CD4-positive, CD25-positive, alpha-beta regulatory T cell (primary cell): ENCODE results near the gene EGFLAM. TPM values are rescaled to one million over a fixed set of nuclear protein-coding genes. Genes with fewer than 3 reads are reported as not detected.

Experiments
- ATAC-seq, 2 donors: fragments of 150-1000 bp; cut with Tn5 transposase; one replicate each; pipeline ENCODE4 v1.10.0; 2021; ENCODE audit warnings: low read depth in 2 of 2, moderate number of reproducible peaks in 2 of 2, moderate library complexity in 1 of 2
- DNase-seq, 3 donors: peaks; one replicate each; pipeline versions ENCODE4 v3.0.0 to v3.0.0-alpha.2; 2012 to 2022; ENCODE audit warnings: mixed read lengths in 1 of 3
- H3K27ac ChIP-seq: one replicate; pipeline ENCODE4 v1.7.0; 2013; ENCODE audit warnings: mild to moderate bottlenecking, low read length; ENCODE audit not compliant: insufficient read depth, poor library complexity, severe bottlenecking
- H3K27me3 ChIP-seq: one replicate; pipeline ENCODE4 v1.7.0; 2013; ENCODE audit warnings: low read length; ENCODE audit not compliant: control insufficient read depth, insufficient read depth
- H3K36me3 ChIP-seq: one replicate; pipeline ENCODE4 v1.7.0; 2013; ENCODE audit warnings: mild to moderate bottlenecking, low read length, moderate library complexity; ENCODE audit not compliant: control insufficient read depth, insufficient read depth
- H3K4me1 ChIP-seq: 2 replicates; pipeline ENCODE4 v1.7.0; 2013; ENCODE audit warnings: mild to moderate bottlenecking, low read length; ENCODE audit not compliant: insufficient read depth, control insufficient read depth, poor library complexity, severe bottlenecking
- H3K4me3 ChIP-seq: one replicate; pipeline ENCODE4 v1.7.0; 2013; ENCODE audit warnings: low read depth, mild to moderate bottlenecking, low read length, moderate library complexity
- H3K9me3 ChIP-seq, 2 experiments: 1 replicate in 1 of 2; 2 replicates in 1 of 2; pipeline ENCODE4 v1.7.0; 2013; ENCODE audit warnings: low read length in 2 of 2, mild to moderate bottlenecking in 1 of 2, moderate library complexity in 1 of 2; ENCODE audit not compliant: control insufficient read depth in 2 of 2
- H3K27ac Mint-ChIP-seq, 3 donors: one replicate each; pipeline ENCODE4 v1.8.0; 2020 to 2022; ENCODE audit warnings: mild to moderate bottlenecking in 3 of 3, mixed read lengths in 3 of 3, moderate library complexity in 2 of 3
- H3K27me3 Mint-ChIP-seq: one replicate; pipeline ENCODE4 v1.8.0; 2022; ENCODE audit warnings: mild to moderate bottlenecking, mixed read lengths
- H3K36me3 Mint-ChIP-seq: one replicate; pipeline ENCODE4 v1.8.0; 2020; ENCODE audit warnings: mixed read lengths
- H3K4me1 Mint-ChIP-seq, 4 donors: one replicate each; pipeline ENCODE4 v1.8.0; 2020 to 2022; ENCODE audit warnings: mixed read lengths in 4 of 4, mild to moderate bottlenecking in 1 of 4
- H3K4me3 Mint-ChIP-seq, 4 donors: one replicate each; pipeline ENCODE4 v1.8.0; 2020 to 2022; ENCODE audit warnings: mild to moderate bottlenecking in 4 of 4, mixed read lengths in 4 of 4, moderate library complexity in 3 of 4
- H3K9me3 Mint-ChIP-seq, 7 donors: one replicate each; pipeline ENCODE4 v1.8.0; 2020 to 2022; ENCODE audit warnings: mixed read lengths in 7 of 7, mild to moderate bottlenecking in 3 of 7, moderate library complexity in 2 of 7
- polyA plus RNA-seq, 4 donors: library from polyadenylated mRNA; unstranded; fragments of 300-500 nt; fragmentation: Illumina TruSeq; gene quantifications; one replicate each; pipeline ENCODE4 v1.2.3, GENCODE V29; 2021
- total RNA-seq: library from RNA; stranded (reverse); gene quantifications from one replicate; pipeline ENCODE4 v1.2.3, GENCODE V29; 2022

The EGFLAM gene
- total and polyA plus RNA-seq, 5 donors from 2014 or later: not detected

DNA sequence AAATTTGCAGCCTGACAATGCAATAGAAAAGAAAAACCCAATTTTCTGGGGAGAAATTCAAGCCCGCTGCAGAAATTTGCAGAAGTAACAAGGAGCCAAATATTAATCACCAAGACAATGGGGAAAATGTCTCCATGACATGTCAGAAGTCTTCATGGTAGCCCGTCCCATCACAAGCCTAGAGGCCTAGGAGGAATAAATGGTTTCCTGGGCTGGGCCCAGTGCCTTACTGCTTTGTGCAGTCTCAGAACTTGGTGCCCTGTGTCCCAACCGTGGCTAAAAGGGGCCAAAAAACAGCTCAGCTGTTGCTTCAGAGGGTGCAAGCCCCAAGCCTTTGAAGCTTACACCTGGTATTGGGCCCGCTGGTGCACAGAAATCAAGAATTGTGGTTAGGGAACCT lies 23.6 kb upstream of the EGFLAM start:
- Mint-ChIP-seq H3K9me3 (peaks cover 0 to 8% (median 3%) of the 10 kb centered on the region in 7 donors), H3K27ac (no peak overlapping the region)
- no peaks in the 10 kb centered on the region for H3K4me1 ChIP-seq

DNA sequence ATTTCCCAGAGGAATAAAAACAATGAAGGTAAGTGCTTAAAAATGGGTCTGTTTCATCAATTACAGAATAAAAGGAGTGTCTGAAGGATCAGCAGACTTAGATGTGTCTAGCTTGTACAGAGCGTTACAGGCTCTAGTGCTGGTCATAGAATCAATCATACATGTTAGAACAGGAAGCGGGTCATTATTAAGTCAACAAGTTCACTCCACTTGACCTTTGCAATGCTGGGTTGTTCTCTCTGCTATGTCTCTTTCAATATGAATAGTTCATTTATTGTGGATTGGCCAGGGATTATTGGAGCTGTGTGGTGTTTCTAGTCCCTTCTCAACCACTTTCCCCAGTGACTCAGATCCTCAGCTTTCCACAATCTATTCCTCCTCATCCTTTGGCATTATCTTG lies 20.7 kb upstream of the EGFLAM start:
- H3K9me3 Mint-ChIP-seq: peaks cover 0 to 8% (median 3%) of the 10 kb centered on the region in 7 donors
- no peaks in the 10 kb centered on the region for H3K9me3 ChIP-seq
- DNase-seq (no peak), ATAC-seq (no peak)
- H3K4me3 Mint-ChIP-seq: no peak overlapping the region
- H3K4me1 Mint-ChIP-seq: no peaks in the 10 kb centered on the region
- no peaks in the 10 kb centered on the region for H3K4me1 ChIP-seq
- H3K36me3 Mint-ChIP-seq: no peaks in the 10 kb centered on the region
- H3K36me3 ChIP-seq: no peaks in the 10 kb centered on the region
- peaks cover 12% of the 10 kb centered on the region for H3K27me3 Mint-ChIP-seq
- no peak overlapping the region for H3K4me3 ChIP-seq
- H3K27ac Mint-ChIP-seq: no peak overlapping the region
- H3K27me3 ChIP-seq: no peaks in the 10 kb centered on the region
- H3K27ac ChIP-seq: no peak overlapping the region

More for the DNA sequence above, 23.6 kb upstream of the EGFLAM start:
- no peaks in the 10 kb centered on the region for H3K27me3 Mint-ChIP-seq
- H3K27ac ChIP-seq: no peak overlapping the region
- no peaks in the 10 kb centered on the region for H3K27me3 ChIP-seq
- no peaks in the 10 kb centered on the region for H3K36me3 ChIP-seq
- no peaks in the 10 kb centered on the region for H3K4me1 Mint-ChIP-seq
- no peak for DNase-seq
- ATAC-seq: no peak
- H3K36me3 Mint-ChIP-seq: no peaks in the 10 kb centered on the region
- no peaks in the 10 kb centered on the region for H3K9me3 ChIP-seq
- no peak overlapping the region for H3K4me3 Mint-ChIP-seq
- no peak overlapping the region for H3K4me3 ChIP-seq

DNA sequence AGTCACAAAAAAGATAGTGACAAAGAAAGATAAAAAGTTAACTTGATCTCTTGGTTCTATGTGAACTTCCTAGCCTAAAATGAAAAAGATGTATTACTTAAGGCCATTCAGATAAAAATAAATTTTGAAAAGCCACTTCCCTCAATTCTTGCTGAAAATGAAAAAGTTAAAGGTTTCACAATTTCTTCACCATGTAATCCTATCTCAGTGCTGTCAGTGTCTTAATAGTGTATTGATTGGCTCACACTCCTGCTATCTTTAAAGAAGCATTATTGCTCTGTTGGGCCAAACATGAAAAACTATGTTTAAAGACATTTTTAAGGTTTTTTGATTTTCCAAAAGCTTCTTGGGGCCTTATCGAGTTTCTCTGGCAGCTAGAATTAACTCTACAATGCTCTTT lies 18.1 kb upstream of the EGFLAM start:
- no peaks in the 10 kb centered on the region for H3K36me3 Mint-ChIP-seq
- Histone ChIP-seq H3K4me3 (no peak overlapping the region), H3K9me3 (no peaks in the 10 kb centered on the region), H3K27me3 (no peaks in the 10 kb centered on the region), H3K27ac (no peak overlapping the region), H3K36me3 (no peaks in the 10 kb centered on the region), H3K4me1 (no peaks in the 10 kb centered on the region)
- no peak overlapping the region for H3K4me3 Mint-ChIP-seq
- peaks cover 12% of the 10 kb centered on the region for H3K27me3 Mint-ChIP-seq
- no peaks in the 10 kb centered on the region for H3K4me1 Mint-ChIP-seq
- H3K27ac Mint-ChIP-seq: no peak overlapping the region
- ATAC-seq: no peak
- peaks cover 0 to 5% (median 2%) of the 10 kb centered on the region in 7 donors for H3K9me3 Mint-ChIP-seq
- DNase-seq: no peak

DNA sequence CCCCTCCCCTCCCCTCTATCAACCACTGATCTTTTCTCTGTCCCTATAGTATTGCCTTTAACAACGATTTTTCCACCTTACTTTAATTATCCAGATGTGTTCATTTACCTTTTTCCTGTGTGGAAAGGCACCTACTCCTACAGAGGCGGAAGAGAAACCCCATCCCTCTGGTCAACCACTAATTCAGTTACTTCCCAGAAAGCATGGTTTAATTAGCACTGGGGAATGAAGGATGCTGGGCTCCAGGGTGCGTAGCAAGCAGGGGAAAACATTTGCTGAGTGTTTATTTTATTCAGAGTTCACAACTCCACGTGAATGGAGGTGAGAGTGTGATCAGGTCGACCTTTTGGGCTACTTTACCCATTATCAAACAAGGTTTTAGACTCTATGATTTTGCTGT lies 16.7 kb upstream of the EGFLAM start:
- H3K27me3 ChIP-seq: no peaks in the 10 kb centered on the region
- H3K27ac ChIP-seq: no peak overlapping the region
- no peak overlapping the region for H3K4me3 ChIP-seq
- ATAC-seq: no peak
- Mint-ChIP-seq H3K4me1 (no peaks in the 10 kb centered on the region), H3K9me3 (peaks cover 0 to 3% (median 0%) of the 10 kb centered on the region in 7 donors), H3K36me3 (no peaks in the 10 kb centered on the region), H3K4me3 (no peak overlapping the region), H3K27me3 (peaks cover 12% of the 10 kb centered on the region), H3K27ac (no peak overlapping the region)
- H3K36me3 ChIP-seq: no peaks in the 10 kb centered on the region
- H3K9me3 ChIP-seq: no peaks in the 10 kb centered on the region
- no peaks in the 10 kb centered on the region for H3K4me1 ChIP-seq
- DNase-seq: no peak

DNA sequence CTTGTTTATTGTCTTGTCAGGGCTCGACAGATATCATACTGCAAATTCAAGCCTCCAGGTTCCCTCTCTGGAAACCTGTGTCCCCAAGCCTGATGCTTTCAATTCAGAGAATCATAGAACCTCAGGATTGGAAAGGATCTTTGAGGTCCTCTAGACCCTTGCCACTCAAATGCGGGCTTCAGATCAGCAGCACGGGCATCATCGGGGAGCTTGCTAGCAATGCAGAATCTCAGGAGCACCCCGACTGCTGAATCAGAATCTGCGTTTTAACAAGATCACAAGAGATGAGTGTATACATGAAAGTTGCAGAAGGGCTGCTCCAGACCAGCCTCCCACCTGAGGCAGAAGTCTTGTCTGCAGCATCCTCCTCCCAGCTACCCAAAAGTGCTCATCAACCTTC lies 13.1 kb upstream of the EGFLAM start:
- Mint-ChIP-seq H3K36me3 (no peaks in the 10 kb centered on the region), H3K9me3 (peaks cover 0 to 3% (median 0%) of the 10 kb centered on the region in 7 donors), H3K27me3 (peaks cover 12% of the 10 kb centered on the region), H3K4me3 (no peak overlapping the region), H3K4me1 (no peaks in the 10 kb centered on the region), H3K27ac (no peak overlapping the region)
- no peak overlapping the region for H3K4me3 ChIP-seq
- no peaks in the 10 kb centered on the region for H3K4me1 ChIP-seq
- H3K27me3 ChIP-seq: no peaks in the 10 kb centered on the region
- no peak for DNase-seq
- no peaks in the 10 kb centered on the region for H3K36me3 ChIP-seq
- ATAC-seq: no peak
- H3K27ac ChIP-seq: no peak overlapping the region
- no peaks in the 10 kb centered on the region for H3K9me3 ChIP-seq

DNA sequence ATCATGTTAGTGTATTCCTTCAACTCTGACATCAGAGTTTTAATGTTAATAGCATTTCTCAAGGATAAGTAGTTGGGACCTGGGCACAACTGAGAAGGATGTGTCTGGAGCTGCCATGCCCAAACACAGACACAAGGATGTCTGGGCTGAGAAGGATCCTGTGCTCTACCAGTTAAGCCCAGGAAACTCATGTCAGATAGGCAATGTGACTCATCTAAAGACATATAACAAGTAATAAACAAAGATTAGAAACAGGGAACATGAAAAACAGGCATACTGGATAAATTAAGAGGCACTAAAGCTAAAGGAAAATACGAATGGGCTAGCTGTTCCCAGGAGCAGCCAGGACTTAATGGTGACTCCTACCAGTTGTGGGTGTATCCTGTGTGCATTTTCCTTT lies 9.1 kb upstream of the EGFLAM start:
- H3K4me3 ChIP-seq: no peak overlapping the region
- no peak overlapping the region for H3K27ac ChIP-seq
- no peaks in the 10 kb centered on the region for H3K4me1 ChIP-seq
- Mint-ChIP-seq H3K27ac (no peak overlapping the region), H3K4me1 (no peaks in the 10 kb centered on the region), H3K4me3 (no peak overlapping the region), H3K36me3 (no peaks in the 10 kb centered on the region), H3K27me3 (no peaks in the 10 kb centered on the region), H3K9me3 (peaks cover 0 to 10% (median 0%) of the 10 kb centered on the region in 7 donors)
- H3K9me3 ChIP-seq: no peaks in the 10 kb centered on the region
- ATAC-seq (no peak), DNase-seq (no peak)
- H3K36me3 ChIP-seq: no peaks in the 10 kb centered on the region
- no peaks in the 10 kb centered on the region for H3K27me3 ChIP-seq

DNA sequence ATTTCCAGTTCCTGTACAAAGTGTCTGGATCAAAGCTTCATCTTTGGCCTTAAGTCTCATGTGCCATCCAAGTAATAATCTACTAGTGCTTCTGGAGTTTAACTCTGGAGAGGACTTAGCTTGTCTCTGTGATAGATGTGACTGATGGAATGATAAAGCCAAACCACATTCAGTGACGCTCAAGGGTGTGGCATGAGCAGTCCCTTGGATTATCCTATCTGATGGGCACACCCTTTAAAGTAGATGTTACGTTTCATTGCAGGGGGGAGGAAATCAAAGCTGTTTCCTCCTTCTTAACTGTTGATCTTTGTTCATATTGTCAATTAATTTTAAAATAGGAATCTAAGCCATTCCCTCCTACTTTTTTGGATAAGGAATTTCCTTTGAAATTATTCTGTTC lies 8.5 kb upstream of the EGFLAM start:
- H3K27me3 Mint-ChIP-seq: no peaks in the 10 kb centered on the region
- no peak overlapping the region for H3K4me3 ChIP-seq
- no peak for DNase-seq

DNA sequence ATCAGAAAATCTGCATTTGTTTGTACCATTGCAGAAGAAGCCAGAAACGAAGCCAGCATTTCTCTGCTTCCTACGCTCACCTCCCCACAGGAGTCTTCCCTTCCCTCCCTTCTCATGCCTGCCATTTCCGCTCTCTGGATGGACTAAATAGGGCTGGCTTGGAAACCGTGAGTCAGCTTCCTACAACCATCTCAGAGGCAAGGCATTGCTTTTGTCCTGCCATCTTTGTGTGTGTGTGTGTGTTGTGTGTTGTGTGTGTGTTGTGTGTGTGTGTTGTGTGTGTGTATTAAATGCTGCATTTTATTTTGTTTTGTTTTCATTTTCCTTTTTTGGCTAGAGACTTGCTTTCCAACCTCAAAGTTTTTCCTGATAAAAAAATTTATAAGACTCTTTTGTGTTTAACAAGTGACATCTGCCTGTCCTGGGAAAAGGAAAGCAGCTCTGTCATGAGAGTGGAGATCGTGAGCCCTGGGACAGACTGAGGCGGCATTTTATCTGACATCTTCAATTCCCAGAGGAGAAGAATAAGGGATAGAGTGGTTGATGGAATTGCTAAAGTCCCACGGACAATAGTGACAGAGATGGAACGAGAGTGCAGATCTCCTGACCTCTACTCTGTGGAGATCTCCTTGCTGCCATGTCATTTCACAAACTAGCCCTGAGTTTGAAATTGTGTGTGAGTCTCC lies 7.5 kb upstream of the EGFLAM start:
- ATAC-seq (no peak), DNase-seq (no peak)
- no peak overlapping the region for H3K4me3 ChIP-seq
- Mint-ChIP-seq H3K36me3 (no peaks in the 10 kb centered on the region), H3K27me3 (peaks cover 8% of the 10 kb centered on the region), H3K9me3 (peaks cover 0 to 10% (median 0%) of the 10 kb centered on the region in 7 donors), H3K27ac (peak overlapping the region in 1 of 3 donors; percentile 11), H3K4me3 (no peak overlapping the region), H3K4me1 (no peaks in the 10 kb centered on the region)
- no peaks in the 10 kb centered on the region for H3K9me3 ChIP-seq
- no peaks in the 10 kb centered on the region for H3K36me3 ChIP-seq
- peaks cover 5% of the 10 kb centered on the region for H3K27me3 ChIP-seq
- no peaks in the 10 kb centered on the region for H3K4me1 ChIP-seq
- no peak overlapping the region for H3K27ac ChIP-seq

More for the DNA sequence above, 8.5 kb upstream of the EGFLAM start:
- no peaks in the 10 kb centered on the region for H3K4me1 ChIP-seq
- Mint-ChIP-seq H3K27ac (no peak overlapping the region), H3K4me1 (no peaks in the 10 kb centered on the region), H3K9me3 (peaks cover 0 to 10% (median 0%) of the 10 kb centered on the region in 7 donors), H3K4me3 (no peak overlapping the region), H3K36me3 (no peaks in the 10 kb centered on the region)
- no peak overlapping the region for H3K27ac ChIP-seq
- ATAC-seq: no peak
- H3K27me3 ChIP-seq: no peaks in the 10 kb centered on the region
- no peaks in the 10 kb centered on the region for H3K9me3 ChIP-seq
- H3K36me3 ChIP-seq: no peaks in the 10 kb centered on the region
